Measurements from ENCODE around the gene DSCAM.

DSCAM gene

GRCh38 chr21:40707656-40708244 lies 139.2 kb downstream of the DSCAM start:
- no peak for DNase-seq (ENCODE audit: low read depth)

DNA sequence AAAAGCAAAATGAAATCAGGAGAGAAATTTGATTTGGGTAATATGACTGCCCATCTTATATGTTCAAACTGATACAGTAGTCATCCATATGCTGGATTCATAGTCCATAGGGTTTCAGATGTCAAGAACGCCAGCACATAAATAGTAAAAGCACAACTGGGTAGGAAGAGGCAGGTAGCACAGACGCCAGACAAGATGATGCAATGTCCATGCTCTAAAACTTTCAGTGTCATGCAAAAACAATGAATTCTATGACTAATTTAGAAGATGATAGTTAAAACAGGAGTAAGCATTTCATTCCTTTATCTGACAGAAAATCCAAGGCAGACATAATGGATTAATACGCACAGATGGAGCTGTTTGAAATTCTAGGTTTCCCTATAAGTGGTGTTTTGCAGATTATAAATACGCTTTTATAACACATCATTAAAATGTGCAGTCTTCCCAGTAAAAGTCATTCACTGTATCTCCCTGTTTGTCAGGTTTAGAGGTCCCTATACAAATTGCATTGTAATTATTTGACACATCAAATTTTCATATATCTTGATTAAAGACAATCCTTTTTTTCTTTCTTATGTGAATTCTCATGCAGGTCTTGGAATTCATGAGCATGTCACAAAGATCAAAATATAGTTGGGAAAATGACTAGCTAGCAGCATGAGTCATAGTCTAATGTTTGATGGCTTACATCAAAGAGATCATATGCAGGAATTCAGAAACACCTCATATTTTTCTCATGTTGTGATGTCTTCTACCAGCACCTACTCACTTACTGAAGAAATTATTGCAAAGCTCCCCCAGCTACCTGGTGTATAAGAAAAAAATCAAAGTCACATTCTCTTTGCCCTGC lies 139.9 kb downstream of the DSCAM start:
- DNase-seq (ENCODE audit: low read depth) = no peak

DNA sequence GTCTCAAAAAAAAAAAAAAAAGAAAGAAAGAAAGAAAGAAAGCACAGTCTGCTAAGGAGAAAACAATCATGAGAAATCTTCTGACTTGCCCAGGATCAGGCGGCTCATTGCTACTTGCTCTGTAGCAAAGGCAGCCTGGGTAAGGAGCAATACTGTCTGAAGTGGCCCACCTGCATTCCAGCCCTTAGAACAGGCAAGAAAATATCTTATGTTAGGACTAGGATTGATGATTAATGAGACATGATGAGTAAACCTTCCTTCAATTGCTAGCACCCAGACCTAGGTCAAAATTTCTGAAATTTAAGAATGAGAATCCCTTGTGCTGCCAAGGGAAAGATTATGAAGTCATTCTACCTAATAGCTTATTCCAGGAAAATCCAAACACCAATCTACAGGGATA lies 140.8 kb downstream of the DSCAM start:
- no peak for DNase-seq (ENCODE audit: low read depth)

GRCh38 chr21:40704141-40704540 lies 142.8 kb downstream of the DSCAM start:
- DNase-seq (ENCODE audit: low read depth) = no peak

- no peak for DNase-seq (ENCODE audit: low read depth)
Observed at GRCh38 chr21:40699366-40699765, 147.6 kb downstream of the DSCAM start.

DNA sequence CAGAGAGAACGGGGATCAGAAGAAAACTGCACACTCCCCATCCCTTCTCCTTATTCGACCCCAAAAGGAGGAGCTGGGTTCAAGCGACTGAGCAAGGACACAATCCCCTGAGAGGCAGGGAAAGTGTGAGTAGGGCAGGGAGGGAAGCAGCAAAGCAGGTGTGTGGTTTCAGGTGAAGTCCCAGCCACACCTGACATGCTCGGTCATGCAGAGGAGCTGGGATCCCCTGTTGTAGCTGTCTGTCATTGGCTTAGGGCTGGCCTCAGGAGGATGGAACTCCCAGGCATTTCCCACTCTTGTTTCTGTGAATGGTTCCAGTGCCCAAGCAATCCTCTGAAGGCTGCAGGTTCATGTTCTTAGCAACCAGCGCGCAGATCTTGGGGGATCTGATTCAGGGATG lies 150.7 kb downstream of the DSCAM start:
- no peak for DNase-seq (ENCODE audit: low read depth)

DNA sequence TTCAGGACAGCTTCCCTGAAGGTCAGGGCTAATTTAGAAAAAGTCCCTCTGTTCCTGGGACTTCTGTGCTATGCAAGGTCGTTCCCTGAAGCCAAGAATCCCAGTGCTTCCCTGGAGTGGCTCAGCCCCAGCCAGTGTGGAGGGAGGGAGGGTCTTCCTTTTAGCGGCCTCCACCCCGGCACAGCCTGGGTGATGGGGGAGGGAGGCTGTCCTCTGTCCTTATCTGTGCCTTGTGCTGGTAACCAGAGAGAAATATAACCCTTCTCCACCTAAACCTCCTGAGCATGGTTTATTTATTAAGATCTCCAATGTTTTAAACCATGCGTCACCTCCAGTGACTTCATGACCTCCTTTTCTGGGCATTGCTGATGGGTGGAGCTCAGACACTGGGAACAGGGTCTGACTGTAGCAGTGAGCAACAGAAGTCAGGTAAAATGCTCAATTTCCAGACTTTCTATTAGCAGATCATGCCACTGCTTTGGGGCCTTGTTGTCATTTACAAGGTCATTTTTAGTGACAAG lies 157.1 kb downstream of the DSCAM start:
- no peak for DNase-seq (ENCODE audit: low read depth)

DNA sequence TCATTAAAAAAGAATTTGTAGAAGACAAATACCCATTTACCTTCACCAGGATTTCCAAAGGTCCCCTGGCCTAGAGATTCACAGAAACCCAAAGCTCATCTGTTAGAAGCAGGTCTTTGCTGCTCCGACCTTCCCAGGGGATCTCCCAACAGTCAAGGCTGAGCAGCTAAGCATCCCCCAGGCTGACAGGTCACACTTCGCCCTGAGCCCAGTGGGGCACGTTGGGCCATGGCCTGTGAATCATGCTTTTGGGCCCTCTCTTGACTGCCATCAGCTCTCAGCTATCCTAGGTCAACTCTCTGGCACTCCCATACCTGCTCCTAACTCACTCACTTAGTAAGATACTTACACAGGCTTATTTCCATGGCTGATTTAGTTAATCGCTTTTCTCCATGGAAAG lies 157.7 kb downstream of the DSCAM start:
- DNase-seq (ENCODE audit: low read depth) = no peak

DNA sequence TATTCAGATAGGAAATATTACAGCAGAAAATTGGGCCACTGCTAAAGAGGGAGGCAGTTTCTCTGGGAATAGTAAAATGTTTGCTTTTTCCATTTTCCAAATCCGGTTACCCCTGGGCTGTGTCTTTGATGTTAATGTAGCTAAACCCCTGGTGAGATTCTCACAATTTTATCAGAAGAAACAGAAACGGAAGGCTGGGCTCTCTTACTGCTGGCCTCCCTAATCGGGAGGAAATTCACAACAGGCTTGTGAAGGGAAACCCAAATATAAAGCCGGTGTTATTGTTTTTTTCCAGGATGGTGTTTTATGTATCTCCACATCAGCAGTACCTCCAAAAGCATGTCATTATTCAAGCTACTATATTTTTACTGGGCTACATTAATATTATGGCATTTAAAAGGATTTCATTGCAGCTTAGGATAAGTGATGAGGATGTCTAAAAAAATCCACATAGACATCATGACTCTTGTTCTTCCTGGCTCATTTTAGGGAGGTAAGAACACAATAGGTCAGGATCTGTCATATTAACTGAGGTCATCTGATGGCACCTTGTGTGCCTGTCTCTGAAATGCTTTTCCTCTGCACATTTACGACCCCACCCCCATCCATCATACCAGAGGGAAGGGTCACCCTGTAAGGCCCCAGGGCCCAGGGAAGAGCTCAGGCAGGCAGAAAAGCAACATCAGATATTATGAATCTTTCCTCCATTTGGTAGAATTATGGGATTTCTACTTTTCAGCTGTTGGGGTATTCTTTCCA lies 158.7 kb downstream of the DSCAM start:
- DNase-seq (ENCODE audit: low read depth) = no peak

DNA sequence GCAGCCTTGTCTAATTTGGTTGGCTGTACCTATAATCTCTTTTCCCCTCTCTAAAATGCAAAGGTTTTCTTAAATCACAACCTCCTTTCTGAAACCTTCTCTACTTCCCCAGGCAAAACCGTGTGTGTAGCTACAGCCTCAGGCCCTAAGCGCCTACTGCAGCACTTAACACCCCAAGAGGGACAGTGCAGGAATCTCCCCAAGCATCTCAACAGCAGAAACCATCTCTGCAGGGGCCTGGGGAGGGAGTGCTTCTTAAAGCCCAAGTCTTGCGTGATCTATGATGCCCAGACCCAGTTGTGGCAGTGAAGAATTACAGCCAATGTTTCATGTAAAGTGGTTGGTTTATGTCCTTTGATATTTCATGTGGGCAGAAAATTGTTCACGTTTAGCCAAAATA lies 159.3 kb downstream of the DSCAM start:
- no peak for DNase-seq (ENCODE audit: low read depth)

DNA sequence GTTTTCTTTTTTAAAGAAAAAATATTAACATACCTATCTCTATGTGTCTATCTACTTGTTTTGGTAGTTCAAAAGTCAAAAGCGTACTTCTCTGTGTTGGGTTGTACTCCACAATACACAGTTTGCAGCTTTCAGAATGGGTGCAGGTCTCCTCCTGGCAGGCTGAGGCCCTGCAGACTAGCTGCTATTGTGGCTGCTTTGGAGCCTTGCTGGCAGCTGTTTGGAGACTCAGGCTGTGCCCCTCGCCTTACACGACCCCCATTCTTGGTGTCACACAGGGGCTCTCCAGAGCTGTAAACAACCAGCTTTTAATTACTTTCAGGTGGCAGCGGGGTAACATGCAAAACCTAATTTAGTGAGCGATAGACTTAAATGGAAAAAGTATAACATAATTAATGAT lies 160.4 kb downstream of the DSCAM start:
- DNase-seq (ENCODE audit: low read depth) = no peak

DNA sequence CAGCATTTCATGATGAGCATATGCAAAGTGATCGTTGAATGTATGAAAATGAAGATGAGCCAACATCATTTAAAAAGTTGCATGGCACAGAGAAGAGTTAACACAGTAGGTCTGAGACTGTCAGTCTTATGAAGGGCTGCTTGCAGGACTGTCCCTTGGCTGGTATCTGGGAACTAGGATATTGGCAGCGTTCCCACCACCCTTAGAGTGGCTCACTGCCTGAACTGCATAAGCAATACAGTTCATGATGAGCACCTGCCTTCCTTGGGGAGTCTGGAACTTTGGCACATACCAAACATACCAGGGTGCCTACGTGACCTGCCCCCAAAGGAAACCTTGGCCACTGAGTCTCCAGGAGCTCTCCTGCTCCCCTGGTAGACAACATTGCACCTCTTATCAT lies 161.8 kb downstream of the DSCAM start:
- no peak for DNase-seq (ENCODE audit: low read depth)

DNA sequence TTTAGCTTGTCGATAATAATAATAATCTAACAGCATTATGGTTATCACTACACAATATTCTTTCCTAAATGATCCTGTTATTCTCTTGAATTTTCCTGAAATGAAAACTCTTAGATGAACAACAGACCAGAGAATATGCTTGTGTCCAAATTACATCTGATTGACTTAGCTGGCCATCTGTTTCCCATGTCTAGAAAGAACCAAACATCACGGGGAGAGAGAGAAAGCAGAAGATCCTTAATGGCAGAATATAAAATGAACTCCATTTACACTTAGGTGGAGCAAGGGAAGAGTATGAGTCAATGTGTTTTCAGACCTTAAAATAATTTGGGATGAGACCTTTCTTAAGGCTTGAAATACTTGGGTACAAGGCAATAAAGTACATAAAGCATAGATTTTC lies 162.2 kb downstream of the DSCAM start:
- DNase-seq (ENCODE audit: low read depth) = no peak

- DNase-seq (ENCODE audit: low read depth) = no peak
Observed at GRCh38 chr21:40683349-40683748, 163.6 kb downstream of the DSCAM start.

DNA sequence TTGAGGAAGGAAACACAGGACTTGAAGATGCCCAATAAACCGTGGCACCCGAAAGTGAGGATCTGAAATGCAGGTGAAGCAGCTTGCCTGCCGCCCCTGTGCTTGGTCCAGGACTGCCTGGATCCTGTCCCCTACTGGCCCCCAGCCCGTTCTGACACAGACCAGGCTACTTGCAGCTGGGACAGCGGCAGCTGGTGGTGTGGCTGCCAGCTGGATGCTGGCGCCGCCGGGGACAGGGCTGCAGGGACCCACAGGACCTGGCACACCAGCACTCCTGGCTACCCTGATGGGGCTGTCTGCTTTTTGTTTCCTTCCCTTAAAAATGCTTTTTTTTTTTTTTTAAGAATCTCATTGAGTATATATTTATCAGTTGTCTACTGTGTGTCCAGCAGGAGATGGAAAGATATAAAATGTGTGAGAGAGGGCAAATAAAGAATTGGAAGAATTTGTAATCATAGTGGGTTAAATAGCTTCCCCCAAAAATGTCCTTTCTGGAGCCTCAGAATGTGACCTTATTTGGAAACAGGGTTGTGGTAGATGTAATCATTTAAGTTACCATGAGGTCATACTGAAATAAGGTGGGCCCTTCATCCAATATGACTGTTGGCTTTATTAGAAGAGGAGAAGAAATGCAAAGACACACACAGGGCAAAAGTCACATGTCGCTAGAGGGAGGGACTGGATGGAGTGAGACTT lies 165.6 kb downstream of the DSCAM start:
- DNase-seq (ENCODE audit: low read depth) = no peak

DNA sequence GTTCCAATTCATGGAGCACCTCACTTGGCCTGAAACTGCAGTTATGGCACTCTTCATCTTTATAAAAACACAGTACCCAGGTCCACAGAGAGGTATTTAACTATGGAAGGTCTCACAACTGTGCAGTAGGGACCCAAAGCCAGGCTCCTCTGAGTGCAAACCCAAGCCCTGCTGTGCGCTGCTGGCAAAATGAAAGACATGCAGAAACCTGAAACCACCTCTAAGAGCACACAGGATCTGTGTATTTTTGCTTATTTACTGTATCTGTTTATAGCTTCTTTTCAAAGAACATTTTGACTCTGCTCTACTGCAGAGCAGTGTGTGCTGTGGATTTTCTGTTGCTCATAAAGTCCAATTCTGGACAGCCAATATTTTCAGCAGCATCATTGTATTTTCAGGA lies 166.6 kb downstream of the DSCAM start:
- DNase-seq (ENCODE audit: low read depth) = no peak

DNA sequence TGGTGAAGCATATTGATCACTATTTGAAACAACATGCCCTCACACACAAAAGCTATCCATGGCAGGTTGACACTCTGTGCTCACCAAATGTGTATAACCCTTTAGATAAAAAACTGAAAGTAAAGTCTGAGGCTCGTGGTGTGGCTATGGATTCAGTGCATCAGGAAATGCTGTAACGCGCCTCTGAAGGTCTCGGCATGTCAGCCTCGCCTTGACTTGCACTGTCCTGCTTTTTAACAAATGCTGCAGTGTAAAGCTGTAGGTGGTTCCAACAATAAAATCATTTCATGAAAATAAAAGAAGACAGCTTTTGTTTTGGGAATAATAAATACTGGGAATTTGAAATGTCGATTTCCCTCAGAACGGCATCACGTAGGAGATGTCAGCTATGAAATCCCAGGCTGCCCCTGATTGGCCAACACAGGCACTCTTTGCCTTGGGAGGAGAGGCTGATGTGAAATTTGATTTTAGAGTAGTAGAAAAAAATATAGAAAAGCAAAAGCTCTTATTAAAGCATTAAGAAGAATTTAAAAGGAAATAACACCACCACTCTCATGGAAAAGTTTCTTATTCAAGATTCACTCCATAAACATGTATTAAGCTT lies 168.2 kb downstream of the DSCAM start:
- DNase-seq (ENCODE audit: low read depth) = no peak

- no peak for DNase-seq (ENCODE audit: low read depth)
Observed at GRCh38 chr21:40675017-40675416, 171.9 kb downstream of the DSCAM start.

- no peak for DNase-seq (ENCODE audit: low read depth)
Observed at GRCh38 chr21:40672602-40673001, 174.4 kb downstream of the DSCAM start.

- no peak for DNase-seq (ENCODE audit: low read depth)
Observed at GRCh38 chr21:40671716-40672115, 175.2 kb downstream of the DSCAM start.

DNA sequence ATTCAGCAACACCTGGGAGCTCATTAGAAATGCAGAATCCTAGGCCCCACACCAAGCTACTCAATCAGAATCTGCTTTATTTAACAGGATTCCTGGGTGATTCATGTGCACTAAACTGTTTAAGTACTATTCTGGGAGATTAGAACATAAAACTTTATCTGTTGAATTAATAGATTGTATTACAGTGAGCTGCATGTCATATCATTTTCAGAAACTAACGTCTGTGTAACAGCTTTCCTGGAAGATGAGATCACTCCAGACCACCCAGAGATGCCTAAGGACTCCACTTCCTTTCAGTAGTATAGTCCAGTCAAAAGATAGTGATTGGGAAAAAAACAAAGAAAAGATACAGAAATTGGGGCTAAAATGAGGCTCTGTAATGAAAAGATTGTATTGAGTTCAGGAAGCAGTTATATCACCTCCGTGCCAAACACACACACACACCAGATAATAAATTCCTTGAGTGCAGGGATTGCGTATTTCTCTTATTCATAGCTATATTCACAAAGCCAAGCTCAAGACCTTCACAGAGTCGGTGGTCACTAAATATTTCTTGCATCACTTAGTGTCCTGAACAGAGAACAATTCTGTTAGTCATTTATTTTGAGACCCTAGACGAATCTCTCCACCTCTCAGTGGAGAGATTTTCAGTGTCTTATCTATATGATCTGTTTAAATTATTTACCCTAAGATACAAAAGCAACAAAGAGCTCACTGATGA lies 178.2 kb downstream of the DSCAM start:
- no peak for DNase-seq (ENCODE audit: low read depth)

Measured in activated T-cell treated with anti-CD3 and anti-CD28 coated beads for 24 hours (primary cell).